ENCODE data around the gene SLC33A1. TPM values are rescaled to one million over a fixed set of nuclear protein-coding genes. Genes with fewer than 3 reads are reported as not detected.

SLC33A1 gene
- total RNA-seq, 1 donor from 2014 or later = 24.2 TPM

GRCh38 chr3:155809181-155809580 lies 45.0 kb downstream of the SLC33A1 start:
- H3K4me1 Mint-ChIP-seq (ENCODE audit: unreplicated experiment) = no peaks in the 10 kb centered on the region
- no peak for DNase-seq (ENCODE audit: low spot score)
- H3K27ac Mint-ChIP-seq (ENCODE audit: unreplicated experiment) = no peak overlapping the region
- no peak for TF ChIP-seq CTCF (IDR thresholded peaks at IDR 0.05; ENCODE audit: unreplicated experiment)
- H3K4me3 Mint-ChIP-seq (ENCODE audit: unreplicated experiment) = no peak overlapping the region
- no peaks in the 10 kb centered on the region for H3K36me3 Mint-ChIP-seq (ENCODE audit: low read depth, unreplicated experiment)
- H3K27me3 Mint-ChIP-seq (ENCODE audit: unreplicated experiment) = peaks cover 3% of the 10 kb centered on the region
- H3K9me3 Mint-ChIP-seq (ENCODE audit: unreplicated experiment) = no peaks in the 10 kb centered on the region

GRCh38 chr3:155807823-155808222 lies 46.4 kb downstream of the SLC33A1 start:
- TF ChIP-seq CTCF (IDR thresholded peaks at IDR 0.05; ENCODE audit: unreplicated experiment) = no peak
- no peak for DNase-seq (ENCODE audit: low spot score)
- H3K4me1 Mint-ChIP-seq (ENCODE audit: unreplicated experiment) = no peaks in the 10 kb centered on the region

GRCh38 chr3:155805802-155806618 lies 48.2 kb downstream of the SLC33A1 start, which contains the start of gene C3orf33:
TSS of gene C3orf33 (minus strand) at chr3:155806278. CDS start at chr3:155806252, 26 bp downstream.
- Mint-ChIP-seq H3K4me1 (ENCODE audit: unreplicated experiment) (no peaks in the 10 kb centered on the region), H3K4me3 (ENCODE audit: unreplicated experiment) (peak within 1 kb of the TSS; percentile 90), H3K27me3 (ENCODE audit: unreplicated experiment) (no peaks in the 10 kb centered on the region), H3K9me3 (ENCODE audit: unreplicated experiment) (no peaks in the 10 kb centered on the region), H3K36me3 (ENCODE audit: low read depth, unreplicated experiment) (no peaks in the 10 kb centered on the region), H3K27ac (ENCODE audit: unreplicated experiment) (peak within 1 kb of the TSS; percentile 18)
- peak; percentile 68 for TF ChIP-seq CTCF (IDR thresholded peaks at IDR 0.05; ENCODE audit: unreplicated experiment)
- peak; percentile 78 for DNase-seq (ENCODE audit: low spot score)

More at GRCh38 chr3:155807823-155808222, 46.4 kb downstream of the SLC33A1 start:
- Mint-ChIP-seq H3K27ac (ENCODE audit: unreplicated experiment) (no peak overlapping the region), H3K27me3 (ENCODE audit: unreplicated experiment) (peaks cover 3% of the 10 kb centered on the region), H3K4me3 (ENCODE audit: unreplicated experiment) (no peak overlapping the region), H3K9me3 (ENCODE audit: unreplicated experiment) (no peaks in the 10 kb centered on the region), H3K36me3 (ENCODE audit: low read depth, unreplicated experiment) (no peaks in the 10 kb centered on the region)

DNA sequence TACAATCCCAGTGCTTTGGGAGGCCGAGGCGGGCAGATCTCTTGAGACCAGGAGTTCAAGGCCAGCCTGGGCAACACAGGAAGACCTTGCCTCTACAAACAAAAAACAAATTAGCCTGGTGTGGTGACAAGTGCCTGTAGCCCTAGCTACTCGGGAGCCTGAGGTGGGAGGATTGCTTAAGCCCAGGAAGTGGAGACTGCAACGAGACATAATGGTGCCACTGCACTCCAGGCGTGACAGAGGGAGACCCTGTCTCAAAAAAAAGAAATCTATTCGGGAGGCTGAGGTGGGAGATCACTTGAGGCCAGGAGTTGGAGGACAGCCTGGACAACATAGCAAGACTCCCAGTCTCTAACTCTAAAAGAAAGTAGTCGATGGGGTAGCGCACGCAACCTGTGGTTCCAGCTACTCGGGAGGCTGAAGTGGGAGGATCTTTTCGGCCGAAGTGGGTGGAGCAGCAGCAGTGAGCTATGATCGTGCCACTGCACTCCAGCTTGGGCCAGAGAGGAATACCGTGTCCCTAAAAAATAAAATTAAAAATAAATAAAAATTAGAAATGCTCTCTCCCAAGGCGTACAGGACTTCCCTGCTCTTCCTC lies 48.9 kb downstream of the SLC33A1 start:
- H3K36me3 Mint-ChIP-seq (ENCODE audit: low read depth, unreplicated experiment) = no peaks in the 10 kb centered on the region
- DNase-seq (ENCODE audit: low spot score) = no peak
- no peaks in the 10 kb centered on the region for H3K4me1 Mint-ChIP-seq (ENCODE audit: unreplicated experiment)
- peak overlapping the region; percentile 90 for H3K4me3 Mint-ChIP-seq (ENCODE audit: unreplicated experiment)
- no peaks in the 10 kb centered on the region for H3K27me3 Mint-ChIP-seq (ENCODE audit: unreplicated experiment)
- H3K27ac Mint-ChIP-seq (ENCODE audit: unreplicated experiment) = peak overlapping the region; percentile 18
- TF ChIP-seq CTCF (IDR thresholded peaks at IDR 0.05; ENCODE audit: unreplicated experiment) = no peak
- H3K9me3 Mint-ChIP-seq (ENCODE audit: unreplicated experiment) = no peaks in the 10 kb centered on the region

DNA sequence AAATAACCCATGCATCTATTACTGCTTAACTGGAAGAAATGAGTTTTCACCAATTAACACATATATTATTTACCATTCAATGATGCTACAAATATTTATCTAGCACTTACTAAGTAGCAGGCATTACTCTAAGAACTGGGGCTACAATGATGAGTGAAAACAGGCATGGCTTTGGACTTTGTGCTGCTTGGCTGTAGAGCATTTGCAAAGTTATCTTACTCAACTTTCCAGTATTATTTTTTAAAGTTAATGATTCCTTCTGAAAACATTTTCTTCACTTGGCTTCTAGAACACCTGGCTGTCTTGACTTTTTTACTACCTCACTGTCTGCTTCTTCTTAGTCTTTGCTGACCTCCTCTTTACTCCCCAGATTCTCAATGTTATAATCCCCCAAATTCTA lies 49.9 kb downstream of the SLC33A1 start:
- H3K9me3 Mint-ChIP-seq (ENCODE audit: unreplicated experiment) = no peaks in the 10 kb centered on the region
- no peaks in the 10 kb centered on the region for H3K27me3 Mint-ChIP-seq (ENCODE audit: unreplicated experiment)
- no peak overlapping the region for H3K4me3 Mint-ChIP-seq (ENCODE audit: unreplicated experiment)
- TF ChIP-seq CTCF (IDR thresholded peaks at IDR 0.05; ENCODE audit: unreplicated experiment) = no peak
- H3K36me3 Mint-ChIP-seq (ENCODE audit: low read depth, unreplicated experiment) = no peaks in the 10 kb centered on the region
- H3K27ac Mint-ChIP-seq (ENCODE audit: unreplicated experiment) = no peak overlapping the region
- no peak for DNase-seq (ENCODE audit: low spot score)
- H3K4me1 Mint-ChIP-seq (ENCODE audit: unreplicated experiment) = no peaks in the 10 kb centered on the region
